Measurements from ENCODE around the gene DNAJC5.
"Not testable (repeated sequence)": the region's sequence is repeated elsewhere in the genome, so short reads cannot be mapped to it uniquely, and the experiment has no call there.

Gene DNAJC5

GRCh38 chr20:63867042-63867441, 27.9 kb upstream of the DNAJC5 start:
- ChIA-PET CTCF (interaction anchor here (0.7 to 3.0 kb wide), 4 partner anchors 10 to 171 kb away, joined by 3 to 13 read pairs (median 4); no protein-coding TSS in a partner anchor), POLR2A (interaction anchor here (0.7 kb wide), 2 partner anchors 30 to 75 kb away, joined by 3 read pairs; no protein-coding TSS in a partner anchor)
- H3K4me3 ChIP-seq (ENCODE audit: control insufficient read depth in 1 of 7, extremely low read depth in 1 of 7, insufficient read depth in 4 of 7, low read depth in 2 of 7, low read length in 6 of 7); H3K27ac ChIP-seq (ENCODE audit: insufficient read depth in 1 of 2, low read depth in 1 of 2, low read length in 2 of 2, poor library complexity in 1 of 2, severe bottlenecking in 2 of 2); H3K9me3 ChIP-seq (ENCODE audit: control extremely low read depth in 1 of 5, control insufficient read depth in 4 of 5, insufficient read depth in 2 of 5, low read depth in 1 of 5, low read length in 4 of 5); H3K27me3 ChIP-seq (replicated peaks in 2 of 5; ENCODE audit: control insufficient read depth in 4 of 5, insufficient read depth in 5 of 5, low read length in 4 of 5); DNase-seq: not testable (repeated sequence)
- peaks cover 0 to 38% (median 24%) of the 10 kb centered on the region in 4 experiments for H3K4me1 ChIP-seq (ENCODE audit: control extremely low read depth in 1 of 4, control insufficient read depth in 4 of 4, insufficient read depth in 4 of 4, low read length in 3 of 4)
- WGBS (ENCODE audit: insufficient coverage): 98% methylated on average over 13 of the region's 13 CpGs
- H3K36me3 ChIP-seq (ENCODE audit: control insufficient read depth in 4 of 4, insufficient read depth in 4 of 4, low read length in 3 of 4): peaks cover 7 to 40% (median 25%) of the 10 kb centered on the region in 4 experiments

- POLR2A ChIA-PET: no interaction called here
- H3K36me3 ChIP-seq (ENCODE audit: control insufficient read depth in 4 of 4, insufficient read depth in 4 of 4, low read length in 3 of 4): peaks cover 7 to 35% (median 23%) of the 10 kb centered on the region in 4 experiments
- H3K4me1 ChIP-seq (ENCODE audit: control extremely low read depth in 1 of 4, control insufficient read depth in 4 of 4, insufficient read depth in 4 of 4, low read length in 3 of 4): peaks cover 0 to 26% (median 22%) of the 10 kb centered on the region in 4 experiments
- CTCF ChIA-PET: interaction anchor here (0.8 kb wide), 1 partner anchor 160 kb away, joined by 3 read pairs; the partner anchor contains the start of genes ARFRP1 and ZGPAT
- DNase-seq: no peak
- no peak overlapping the region for H3K27ac ChIP-seq (ENCODE audit: insufficient read depth in 1 of 2, low read depth in 1 of 2, low read length in 2 of 2, poor library complexity in 1 of 2, severe bottlenecking in 2 of 2)
- no peak overlapping the region for H3K4me3 ChIP-seq (ENCODE audit: control insufficient read depth in 1 of 7, extremely low read depth in 1 of 7, insufficient read depth in 4 of 7, low read depth in 2 of 7, low read length in 6 of 7)
- no peaks in the 10 kb centered on the region for H3K27me3 ChIP-seq (replicated peaks in 2 of 5; ENCODE audit: control insufficient read depth in 4 of 5, insufficient read depth in 5 of 5, low read length in 4 of 5)
- WGBS (ENCODE audit: insufficient coverage): 90% methylated on average over 4 of the region's 5 CpGs
- H3K9me3 ChIP-seq (ENCODE audit: control extremely low read depth in 1 of 5, control insufficient read depth in 4 of 5, insufficient read depth in 2 of 5, low read depth in 1 of 5, low read length in 4 of 5): no peaks in the 10 kb centered on the region
These were observed 26.7 kb upstream of the DNAJC5 start for GRCh38 chr20:63868264-63868663.

- H3K27ac ChIP-seq (ENCODE audit: insufficient read depth in 1 of 2, low read depth in 1 of 2, low read length in 2 of 2, poor library complexity in 1 of 2, severe bottlenecking in 2 of 2): no peak overlapping the region
- H3K27me3 ChIP-seq (replicated peaks in 2 of 5; ENCODE audit: control insufficient read depth in 4 of 5, insufficient read depth in 5 of 5, low read length in 4 of 5): no peaks in the 10 kb centered on the region
- peaks cover 23 to 75% (median 49%) of the 10 kb centered on the region in 4 experiments for H3K36me3 ChIP-seq (ENCODE audit: control insufficient read depth in 4 of 4, insufficient read depth in 4 of 4, low read length in 3 of 4)
- WGBS (ENCODE audit: insufficient coverage): 85% methylated on average over 14 of the region's 14 CpGs
- POLR2A ChIA-PET: interaction anchor here (0.6 to 0.7 kb wide), 2 partner anchors 9 to 118 kb away, joined by 4 to 5 read pairs; partner anchors contain the start of gene TPD52L2
- peak; percentile 67 to 91 (median 89) for DNase-seq
- no peaks in the 10 kb centered on the region for H3K9me3 ChIP-seq (ENCODE audit: control extremely low read depth in 1 of 5, control insufficient read depth in 4 of 5, insufficient read depth in 2 of 5, low read depth in 1 of 5, low read length in 4 of 5)
- H3K4me1 ChIP-seq (ENCODE audit: control extremely low read depth in 1 of 4, control insufficient read depth in 4 of 4, insufficient read depth in 4 of 4, low read length in 3 of 4): peaks cover 0 to 9% (median 6%) of the 10 kb centered on the region in 4 experiments
- CTCF ChIA-PET: interaction anchor here (0.9 to 2.4 kb wide), 4 partner anchors 8 to 98 kb away, joined by 3 to 6 read pairs (median 3); partner anchors contain the start of gene TPD52L2
- H3K4me3 ChIP-seq (ENCODE audit: control insufficient read depth in 1 of 7, extremely low read depth in 1 of 7, insufficient read depth in 4 of 7, low read depth in 2 of 7, low read length in 6 of 7): no peak overlapping the region
These were observed 21.4 kb upstream of the DNAJC5 start for GRCh38 chr20:63873477-63873971.

DNA sequence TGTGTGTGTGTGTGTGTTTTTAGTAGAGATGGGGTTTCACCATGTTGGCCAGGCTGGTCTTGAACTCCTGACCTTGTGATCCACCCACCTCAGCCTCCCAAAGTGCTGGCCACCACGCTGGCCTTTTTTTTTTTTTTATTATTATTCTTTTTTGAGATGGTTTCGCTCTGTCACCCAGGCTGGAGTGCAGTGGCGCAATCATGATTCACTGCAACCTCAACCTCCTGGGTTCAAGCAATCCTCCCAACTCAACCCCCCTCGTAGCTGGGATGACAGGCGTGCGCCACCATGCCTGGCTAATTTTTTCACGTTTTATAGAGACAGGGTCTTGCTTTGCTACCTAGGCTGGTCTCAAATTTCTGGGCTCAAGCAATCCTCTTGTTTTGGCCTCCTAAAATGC, 20.7 kb upstream of the DNAJC5 start:
- POLR2A ChIA-PET: interaction anchor here (0.7 kb wide), 1 partner anchor 9 kb away, joined by 5 read pairs; the partner anchor contains the start of gene TPD52L2
- not testable (repeated sequence) for H3K27me3 ChIP-seq (replicated peaks in 2 of 5; ENCODE audit: control insufficient read depth in 4 of 5, insufficient read depth in 5 of 5, low read length in 4 of 5); H3K4me3 ChIP-seq (ENCODE audit: control insufficient read depth in 1 of 7, extremely low read depth in 1 of 7, insufficient read depth in 4 of 7, low read depth in 2 of 7, low read length in 6 of 7); H3K9me3 ChIP-seq (ENCODE audit: control extremely low read depth in 1 of 5, control insufficient read depth in 4 of 5, insufficient read depth in 2 of 5, low read depth in 1 of 5, low read length in 4 of 5); H3K27ac ChIP-seq (ENCODE audit: insufficient read depth in 1 of 2, low read depth in 1 of 2, low read length in 2 of 2, poor library complexity in 1 of 2, severe bottlenecking in 2 of 2); DNase-seq; H3K4me1 ChIP-seq (ENCODE audit: control extremely low read depth in 1 of 4, control insufficient read depth in 4 of 4, insufficient read depth in 4 of 4, low read length in 3 of 4)
- CTCF ChIA-PET: interaction anchor here (0.9 kb wide), 2 partner anchors 9 to 99 kb away, joined by 3 read pairs; partner anchors contain the start of gene TPD52L2
- H3K36me3 ChIP-seq (ENCODE audit: control insufficient read depth in 4 of 4, insufficient read depth in 4 of 4, low read length in 3 of 4): peaks cover 23 to 74% (median 48%) of the 10 kb centered on the region in 4 experiments
- WGBS (ENCODE audit: insufficient coverage): 100% methylated on average over 4 of the region's 7 CpGs

- POLR2A ChIA-PET: no interaction called here
- CTCF ChIA-PET: interaction anchor here (0.5 to 3.1 kb wide), 2 partner anchors 11 to 245 kb away, joined by 3 to 13 read pairs; partner anchors contain the start of gene TPD52L2
- H3K4me3 ChIP-seq (ENCODE audit: control insufficient read depth in 1 of 7, extremely low read depth in 1 of 7, insufficient read depth in 4 of 7, low read depth in 2 of 7, low read length in 6 of 7): no peak overlapping the region
- H3K9me3 ChIP-seq (ENCODE audit: control extremely low read depth in 1 of 5, control insufficient read depth in 4 of 5, insufficient read depth in 2 of 5, low read depth in 1 of 5, low read length in 4 of 5): no peaks in the 10 kb centered on the region
- DNase-seq: no peak
- no peaks in the 10 kb centered on the region for H3K27me3 ChIP-seq (replicated peaks in 2 of 5; ENCODE audit: control insufficient read depth in 4 of 5, insufficient read depth in 5 of 5, low read length in 4 of 5)
- 99% methylated on average over 12 of the region's 19 CpGs for WGBS (ENCODE audit: insufficient coverage)
- peaks cover 19 to 60% (median 41%) of the 10 kb centered on the region in 4 experiments for H3K36me3 ChIP-seq (ENCODE audit: control insufficient read depth in 4 of 4, insufficient read depth in 4 of 4, low read length in 3 of 4)
- peaks cover 0 to 9% (median 6%) of the 10 kb centered on the region in 4 experiments for H3K4me1 ChIP-seq (ENCODE audit: control extremely low read depth in 1 of 4, control insufficient read depth in 4 of 4, insufficient read depth in 4 of 4, low read length in 3 of 4)
- H3K27ac ChIP-seq (ENCODE audit: insufficient read depth in 1 of 2, low read depth in 1 of 2, low read length in 2 of 2, poor library complexity in 1 of 2, severe bottlenecking in 2 of 2): no peak overlapping the region
These were observed 18.4 kb upstream of the DNAJC5 start for GRCh38 chr20:63876489-63877036.

- 89% methylated on average over 26 of the region's 32 CpGs for WGBS (ENCODE audit: insufficient coverage)
- POLR2A ChIA-PET: interaction anchor here (1.4 kb wide), 1 partner anchor 13 kb away, joined by 3 read pairs; the partner anchor contains the start of gene TPD52L2
- peaks cover 0 to 8% (median 6%) of the 10 kb centered on the region in 4 experiments for H3K4me1 ChIP-seq (ENCODE audit: control extremely low read depth in 1 of 4, control insufficient read depth in 4 of 4, insufficient read depth in 4 of 4, low read length in 3 of 4)
These were observed 17.0 kb upstream of the DNAJC5 start for GRCh38 chr20:63877755-63878470.

More at GRCh38 chr20:63877755-63878470, 17.0 kb upstream of the DNAJC5 start:
- H3K9me3 ChIP-seq (ENCODE audit: control extremely low read depth in 1 of 5, control insufficient read depth in 4 of 5, insufficient read depth in 2 of 5, low read depth in 1 of 5, low read length in 4 of 5): no peaks in the 10 kb centered on the region
- CTCF ChIA-PET: interaction anchor here (3.1 kb wide), 1 partner anchor 12 kb away, joined by 13 read pairs; the partner anchor contains the start of gene TPD52L2
- H3K27me3 ChIP-seq (replicated peaks in 2 of 5; ENCODE audit: control insufficient read depth in 4 of 5, insufficient read depth in 5 of 5, low read length in 4 of 5): no peaks in the 10 kb centered on the region
- no peak for DNase-seq
- H3K36me3 ChIP-seq (ENCODE audit: control insufficient read depth in 4 of 4, insufficient read depth in 4 of 4, low read length in 3 of 4): peaks cover 23 to 68% (median 48%) of the 10 kb centered on the region in 4 experiments
- H3K27ac ChIP-seq (ENCODE audit: insufficient read depth in 1 of 2, low read depth in 1 of 2, low read length in 2 of 2, poor library complexity in 1 of 2, severe bottlenecking in 2 of 2): no peak overlapping the region
- H3K4me3 ChIP-seq (ENCODE audit: control insufficient read depth in 1 of 7, extremely low read depth in 1 of 7, insufficient read depth in 4 of 7, low read depth in 2 of 7, low read length in 6 of 7): no peak overlapping the region

Measured in common myeloid progenitor, CD34-positive (primary cell).